Heart right ventricle (tissue), 16 donors: ENCODE measurements around the gene TCF12. TPM values are rescaled to one million over a fixed set of nuclear protein-coding genes. Genes with fewer than 3 reads are reported as not detected.

Experiments used
- ATAC-seq, 8 donors: fragments of 200-7000 bp; cut with Tn5 transposase; one replicate each; pipeline ENCODE4 v1.9.1; 2020; ENCODE audit warnings: mild to moderate bottlenecking in 8 of 8, moderate library complexity in 8 of 8, moderate number of reproducible peaks in 1 of 8
- DNase-seq, 2 donors: peaks; one replicate each; pipeline ENCODE4 v3.0.0-alpha.2; 2020
- H3K27ac ChIP-seq, 10 donors: fragments of 200-600 bp; sonication (generic) in 2 of 10; one replicate each; pipeline versions ENCODE4 v1.5.0 to v1.8.0; 2020 to 2022; ENCODE audit warnings: mild to moderate bottlenecking in 3 of 10
- H3K27me3 ChIP-seq, 7 donors: fragments of 200-600 bp; one replicate each; pipeline ENCODE4 v1.8.0; 2021 to 2022; ENCODE audit warnings: mild to moderate bottlenecking in 2 of 7
- H3K36me3 ChIP-seq, 9 donors: fragments of 200-600 bp; sonication (generic) in 1 of 9; one replicate each; pipeline versions ENCODE4 v1.5.0 to v1.8.0; 2020 to 2022; ENCODE audit warnings: mild to moderate bottlenecking in 2 of 9
- H3K4me1 ChIP-seq, 9 donors: fragments of 200-600 bp; sonication (generic) in 1 of 9; one replicate each; pipeline versions ENCODE4 v1.5.0 to v1.8.0; 2020 to 2022; ENCODE audit warnings: mild to moderate bottlenecking in 4 of 9
- H3K4me3 ChIP-seq, 10 donors: fragments of 200-600 bp; sonication (generic) in 2 of 10; one replicate each; pipeline versions ENCODE4 v1.5.0 to v1.8.0; 2020 to 2022; ENCODE audit warnings: mild to moderate bottlenecking in 7 of 10, moderate library complexity in 2 of 10
- H3K9me3 ChIP-seq, 11 donors: fragments of 200-600 bp in 10 of 11; sonication (generic) in 2 of 11; one replicate each; pipeline versions ENCODE4 v1.5.0 to v1.8.0; 2013 to 2022; ENCODE audit warnings: mild to moderate bottlenecking in 2 of 11, control low read depth in 1 of 11, moderate library complexity in 1 of 11
- CTCF ChIP-seq, 9 donors: fragments of 200-600 bp; sonication (generic) in 2 of 9; IDR thresholded peaks; one replicate each; pipeline versions ENCODE4 v1.5.0 to v1.8.0; 2021 to 2022; ENCODE audit warnings: antibody characterized with exemption in 9 of 9, mild to moderate bottlenecking in 5 of 9, moderate library complexity in 1 of 9
- WGBS, 2 donors: extraction: QIAGEN DNeasy Blood & Tissue Kit; methylation state at CpG; one replicate each; pipeline ENCODE4 v1.1.7; 2013; ENCODE audit warnings: inconsistent platforms in 1 of 2; 5-methylcytosine and 5-hydroxymethylcytosine counted together
- intact Hi-C, 10 donors: fragments of 100-400 bp; cut with DNase I; formaldehyde crosslinking; loops; one replicate each; pipeline versions ENCODE4 v1.11.1 to v1.14.2; 2022
- polyA plus RNA-seq, 2 donors: library from polyadenylated mRNA; stranded (reverse); fragments of 200-250 nt; gene quantifications; one replicate each; pipeline ENCODE4 v1.2.3, GENCODE V29; 2013
- total RNA-seq, 10 donors: library from RNA; stranded (reverse); fragmentation: NEBNext Ultra II Directional in 3 of 10; extraction: Animal tissue kit (Norgen Biotek cat#: 25700) in 3 of 10; gene quantifications; one replicate each; pipeline versions ENCODE4 v1.2.1 to v1.2.4, GENCODE V29; 2021 to 2023
- donor health status: Arrhythmogenic right ventricular cardiomyopathy.
- donor health status: ischemic (EF 13 %, LVEDD 7.1; RV severe dilation, severe dysfunction).
- donor health status: healthy with polysubstance abuse.
- donor health status: DM: no; HTN: yes; CAD: no.
- donor health status: DM: no; HTN: no; CAD: no.
- donor health status: ischemic (EF 25% LVEDD 6.9; RV normal size, moderate dysfunction).
- donor health status: ischemic (EF 25% LVEDD 5.7; RV mildly dilated, moderate dysfunction).
- donor health status: healthy.
- donor health status: DM: yes; HTN: yes; CAD: no.
- donor health status: Ischemic cardiomyopathy.
- donor health status: ischemic (EF 35%, LVEDD 5.7; RV mildly dilated, moderate dysfunction).
- donor health status: nonischemic (EF 11% LVEDD 7.7; RV severe dilation, severe dysfunction).
- donor health status: DM: yes; HTN: yes; CAD: no.
- donor health status: PGD.
- donor health status: ischemic (EF 29% LVEDD 5.4; RV normal size, mild dysfunction).
- donor health status: nonischemic (EF 23%, LVEDD 6.1; RV moderate dilation, normal function).

TCF12 gene
- total and polyA plus RNA-seq, 12 donors = 8.7 to 55.7 (median 38.4) TPM

GRCh38 chr15:57027596-57027995 lies 109.2 kb downstream of the TCF12 start:
- Histone ChIP-seq H3K4me1 (peaks cover 0 to 46% (median 29%) of the 10 kb centered on the region in 9 donors), H3K4me3 (no peak overlapping the region), H3K27ac (no peak overlapping the region), H3K27me3 (no peaks in the 10 kb centered on the region), H3K9me3 (no peaks in the 10 kb centered on the region), H3K36me3 (no peaks in the 10 kb centered on the region)
- DNase-seq = no peak
- ATAC-seq = no peak
- TF ChIP-seq CTCF (IDR thresholded peaks at IDR 0.05) = no peak
- intact Hi-C loops = loop anchor here in 1 of 10 donors (10.0 kb wide), 1 partner anchor 287 kb away; no protein-coding TSS in a partner anchor
- 97% methylated on average over 5 of the region's 5 CpGs for WGBS, 2 donors

GRCh38 chr15:57028176-57028575 lies 109.7 kb downstream of the TCF12 start:
- H3K27me3 ChIP-seq = no peaks in the 10 kb centered on the region
- no peak overlapping the region for H3K4me3 ChIP-seq
- no peaks in the 10 kb centered on the region for H3K9me3 ChIP-seq
- peaks cover 0 to 48% (median 29%) of the 10 kb centered on the region in 9 donors for H3K4me1 ChIP-seq
- H3K27ac ChIP-seq = no peak overlapping the region
- no peak for ATAC-seq
- intact Hi-C loops = loop anchor here in 1 of 10 donors (10.0 kb wide), 1 partner anchor 287 kb away; no protein-coding TSS in a partner anchor
- DNase-seq = no peak
- no peak for TF ChIP-seq CTCF (IDR thresholded peaks at IDR 0.05)
- 87 to 96% methylated on average over 7 of the region's 7 CpGs for WGBS, 2 donors
- H3K36me3 ChIP-seq = no peaks in the 10 kb centered on the region

DNA sequence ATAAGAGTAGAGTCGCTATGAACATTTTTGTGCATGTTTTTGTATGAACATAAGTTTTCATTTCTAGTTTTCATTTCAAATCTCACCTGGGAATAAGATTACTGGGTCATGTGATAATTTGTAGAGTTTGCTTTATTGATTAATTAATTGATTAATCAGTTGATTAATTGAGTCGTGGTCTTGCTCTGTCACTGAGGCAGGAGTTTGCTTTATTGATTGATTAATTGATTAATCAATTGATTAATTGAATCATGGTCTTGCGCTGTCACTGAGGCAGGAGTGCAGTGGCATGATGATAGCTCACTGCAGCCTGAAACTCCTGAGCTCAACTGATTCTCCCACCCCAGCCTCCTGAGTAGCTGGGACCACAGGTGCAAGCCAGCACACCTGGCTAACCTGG lies 111.6 kb downstream of the TCF12 start:
- H3K27ac ChIP-seq = no peak overlapping the region
- H3K4me3 ChIP-seq = no peak overlapping the region
- intact Hi-C loops = no loop called here
- peaks cover 0 to 54% (median 32%) of the 10 kb centered on the region in 9 donors for H3K4me1 ChIP-seq
- ATAC-seq (no peak), DNase-seq (no peak)
- H3K36me3 ChIP-seq = no peaks in the 10 kb centered on the region
- no peaks in the 10 kb centered on the region for H3K9me3 ChIP-seq
- TF ChIP-seq CTCF (IDR thresholded peaks at IDR 0.05) = no peak
- WGBS, 2 donors = 95 to 96% methylated on average over 3 of the region's 3 CpGs
- no peaks in the 10 kb centered on the region for H3K27me3 ChIP-seq

- TF ChIP-seq CTCF (IDR thresholded peaks at IDR 0.05) = no peak
- no peak for DNase-seq
- Histone ChIP-seq H3K36me3 (no peaks in the 10 kb centered on the region), H3K4me3 (no peak overlapping the region), H3K4me1 (peaks cover 0 to 47% (median 29%) of the 10 kb centered on the region in 9 donors), H3K27ac (peak overlapping the region in 5 of 10 donors; percentile 0 to 42 (median 24)), H3K27me3 (no peaks in the 10 kb centered on the region), H3K9me3 (no peaks in the 10 kb centered on the region)
- intact Hi-C loops = no loop called here
- 71 to 89% methylated on average over 1 of the region's 1 CpG for WGBS, 2 donors
- ATAC-seq = peak in 1 of 8 donors; percentile 18
These were observed 112.6 kb downstream of the TCF12 start for GRCh38 chr15:57031082-57031481.
